ENCODE measurements around the gene AOX1.

GRCh38 chr2:200635251-200635650, 49.4 kb downstream of the AOX1 start:
- TF ChIP-seq CTCF (IDR thresholded peaks at IDR 0.05) (no peak), SIN3A (IDR thresholded peaks at IDR 0.05; ENCODE audit: borderline replicate concordance, insufficient read depth, low read depth, low read length) (no peak), POLR2AphosphoS5 (IDR thresholded peaks at IDR 0.05; ENCODE audit: low read depth, low read length) (no peak)
- TF ChIP-seq, protein P1, sequence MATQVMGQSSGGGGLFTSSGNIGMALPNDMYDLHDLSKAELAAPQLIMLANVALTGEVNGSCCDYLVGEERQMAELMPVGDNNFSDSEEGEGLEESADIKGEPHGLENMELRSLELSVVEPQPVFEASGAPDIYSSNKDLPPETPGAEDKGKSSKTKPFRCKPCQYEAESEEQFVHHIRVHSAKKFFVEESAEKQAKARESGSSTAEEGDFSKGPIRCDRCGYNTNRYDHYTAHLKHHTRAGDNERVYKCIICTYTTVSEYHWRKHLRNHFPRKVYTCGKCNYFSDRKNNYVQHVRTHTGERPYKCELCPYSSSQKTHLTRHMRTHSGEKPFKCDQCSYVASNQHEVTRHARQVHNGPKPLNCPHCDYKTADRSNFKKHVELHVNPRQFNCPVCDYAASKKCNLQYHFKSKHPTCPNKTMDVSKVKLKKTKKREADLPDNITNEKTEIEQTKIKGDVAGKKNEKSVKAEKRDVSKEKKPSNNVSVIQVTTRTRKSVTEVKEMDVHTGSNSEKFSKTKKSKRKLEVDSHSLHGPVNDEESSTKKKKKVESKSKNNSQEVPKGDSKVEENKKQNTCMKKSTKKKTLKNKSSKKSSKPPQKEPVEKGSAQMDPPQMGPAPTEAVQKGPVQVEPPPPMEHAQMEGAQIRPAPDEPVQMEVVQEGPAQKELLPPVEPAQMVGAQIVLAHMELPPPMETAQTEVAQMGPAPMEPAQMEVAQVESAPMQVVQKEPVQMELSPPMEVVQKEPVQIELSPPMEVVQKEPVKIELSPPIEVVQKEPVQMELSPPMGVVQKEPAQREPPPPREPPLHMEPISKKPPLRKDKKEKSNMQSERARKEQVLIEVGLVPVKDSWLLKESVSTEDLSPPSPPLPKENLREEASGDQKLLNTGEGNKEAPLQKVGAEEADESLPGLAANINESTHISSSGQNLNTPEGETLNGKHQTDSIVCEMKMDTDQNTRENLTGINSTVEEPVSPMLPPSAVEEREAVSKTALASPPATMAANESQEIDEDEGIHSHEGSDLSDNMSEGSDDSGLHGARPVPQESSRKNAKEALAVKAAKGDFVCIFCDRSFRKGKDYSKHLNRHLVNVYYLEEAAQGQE (IDR thresholded peaks at IDR 0.05; ENCODE audit: insufficient read depth in 1 of 2, low read depth in 2 of 2, low read length in 1 of 2), result no peak

All from Panc1 (cell line).